Hepatocyte (in vitro differentiated cells): ENCODE data around the gene DCC.

ENCODE experiments used
- EZH2 ChIP-seq: fragments of 200-600 bp; sonication (generic); IDR thresholded peaks from 2 replicates; pipeline ENCODE4 v1.6.1; 2016; ENCODE audit warnings: antibody characterized with exemption, mild to moderate bottlenecking, borderline replicate concordance
- TF ChIP-seq, protein P1 (sequence below): fragments of 200-600 bp; sonication (generic); IDR thresholded peaks from 2 replicates; pipeline ENCODE4 v1.5.1; 2016; ENCODE audit warnings: antibody characterized with exemption, mild to moderate bottlenecking; ENCODE audit not compliant: poor library complexity

- TF ChIP-seq, protein P1, sequence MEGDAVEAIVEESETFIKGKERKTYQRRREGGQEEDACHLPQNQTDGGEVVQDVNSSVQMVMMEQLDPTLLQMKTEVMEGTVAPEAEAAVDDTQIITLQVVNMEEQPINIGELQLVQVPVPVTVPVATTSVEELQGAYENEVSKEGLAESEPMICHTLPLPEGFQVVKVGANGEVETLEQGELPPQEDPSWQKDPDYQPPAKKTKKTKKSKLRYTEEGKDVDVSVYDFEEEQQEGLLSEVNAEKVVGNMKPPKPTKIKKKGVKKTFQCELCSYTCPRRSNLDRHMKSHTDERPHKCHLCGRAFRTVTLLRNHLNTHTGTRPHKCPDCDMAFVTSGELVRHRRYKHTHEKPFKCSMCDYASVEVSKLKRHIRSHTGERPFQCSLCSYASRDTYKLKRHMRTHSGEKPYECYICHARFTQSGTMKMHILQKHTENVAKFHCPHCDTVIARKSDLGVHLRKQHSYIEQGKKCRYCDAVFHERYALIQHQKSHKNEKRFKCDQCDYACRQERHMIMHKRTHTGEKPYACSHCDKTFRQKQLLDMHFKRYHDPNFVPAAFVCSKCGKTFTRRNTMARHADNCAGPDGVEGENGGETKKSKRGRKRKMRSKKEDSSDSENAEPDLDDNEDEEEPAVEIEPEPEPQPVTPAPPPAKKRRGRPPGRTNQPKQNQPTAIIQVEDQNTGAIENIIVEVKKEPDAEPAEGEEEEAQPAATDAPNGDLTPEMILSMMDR, result no peak
- no peak for TF ChIP-seq EZH2
Observed at GRCh38 chr18:52569492-52569891, 229.5 kb downstream of the DCC start.
